Hematopoietic multipotent progenitor cell treated with erythropoietin and hydrocortisone succinate and interleukin-3 and kit ligand, for 4 days (in vitro differentiated cells): ENCODE data around the gene GAK.
A peak's percentile ranks its signal among the peaks of the same experiment; 100 is the strongest.
"Not testable (repeated sequence)": the region's sequence is repeated elsewhere in the genome, so short reads cannot be mapped to it uniquely, and the experiment has no call there.

Experiments used
- DNase-seq: peaks from one replicate; pipeline ENCODE4 v3.0.0-alpha.2; 2015

The GAK gene

GRCh38 chr4:931960-932712, at the start of gene GAK, which contains the start of gene TMEM175:
Gene GAK, minus strand, starts transcription at chr4:932316. Its CDS starts 129 bp downstream, at chr4:932187.
Gene TMEM175, plus strand, starts transcription at chr4:932460. Its CDS starts 15,280 bp downstream, at chr4:947740.
- peak; percentile 98 for DNase-seq

GRCh38 chr4:978957-979701, 47.0 kb upstream of the GAK start:
- DNase-seq: peak; percentile 77

GRCh38 chr4:976016-976415, 43.9 kb upstream of the GAK start:
- DNase-seq: not testable (repeated sequence)

GRCh38 chr4:974668-975067, 42.6 kb upstream of the GAK start:
- no peak for DNase-seq

GRCh38 chr4:973431-974397, 41.6 kb upstream of the GAK start, which contains the start of gene DGKQ:
Gene DGKQ, minus strand, starts transcription at chr4:973569. Its CDS starts 87 bp downstream, at chr4:973482.
- peak; percentile 89 for DNase-seq

- peak; percentile 61 for DNase-seq
Measured at GRCh38 chr4:972651-973424, 40.7 kb upstream of the GAK start.

GRCh38 chr4:971666-972500, 39.8 kb upstream of the GAK start:
- no peak for DNase-seq

- DNase-seq: no peak
Measured at GRCh38 chr4:970854-971520, 38.9 kb upstream of the GAK start.

- DNase-seq: no peak
Measured at GRCh38 chr4:970046-970745, 38.1 kb upstream of the GAK start.

GRCh38 chr4:968621-969394, 36.7 kb upstream of the GAK start:
- DNase-seq: no peak

- no peak for DNase-seq
Measured at GRCh38 chr4:968221-968620, 36.1 kb upstream of the GAK start.

- peak; percentile 55 for DNase-seq
Measured at GRCh38 chr4:967113-968104, 35.3 kb upstream of the GAK start.

GRCh38 chr4:966266-967112, 34.4 kb upstream of the GAK start:
- DNase-seq: no peak

- no peak for DNase-seq
Measured at GRCh38 chr4:965766-966134, 33.6 kb upstream of the GAK start.

GRCh38 chr4:965048-965765, 33.1 kb upstream of the GAK start:
- DNase-seq: no peak
